Measurements from ENCODE around the gene KAZN. TPM values are rescaled to one million over a fixed set of nuclear protein-coding genes. Genes with fewer than 3 reads are reported as not detected.

KAZN gene
- total and polyA plus RNA-seq, 10 donors: 20.0 to 245 (median 144) TPM

DNA sequence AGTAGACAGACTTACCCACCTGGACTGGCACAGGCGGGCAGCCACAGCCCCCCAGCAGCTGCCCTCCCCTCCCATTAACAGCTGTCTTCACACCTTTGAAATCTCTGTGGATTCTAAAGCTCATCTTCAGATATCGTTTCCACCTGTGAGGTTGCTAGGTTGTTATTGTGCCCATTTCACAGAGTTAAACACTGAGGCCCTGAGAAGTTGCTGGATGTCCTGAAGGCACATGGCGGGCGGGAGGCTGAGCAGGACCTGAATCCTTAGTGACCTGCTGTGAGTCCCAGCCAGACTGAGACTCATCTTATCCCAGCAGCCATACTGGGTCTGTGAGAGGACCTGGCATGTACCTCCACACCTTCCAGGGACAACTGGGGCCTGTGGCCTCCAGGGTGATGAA lies 420.3 kb downstream of the KAZN start:
- H3K9me3 ChIP-seq: no peaks in the 10 kb centered on the region
- no peak for TF ChIP-seq POLR2AphosphoS5 (IDR thresholded peaks at IDR 0.05)
- TF ChIP-seq CTCF (IDR thresholded peaks at IDR 0.05 in 8 of 11, conservative IDR thresholded peaks at IDR 0.05 in 3 of 11): no peak
- TF ChIP-seq POLR2A (IDR thresholded peaks at IDR 0.05): no peak
- intact Hi-C loops (cut with DNase I; ENCODE audit: low total_unique reads): no loop called here
- DNase-seq: no peak
- H3K4me1 ChIP-seq: peaks cover 21 to 98% (median 53%) of the 10 kb centered on the region in 6 donors
- no peaks in the 10 kb centered on the region for H3K27me3 ChIP-seq (replicated peaks in 1 of 7)
- no peak overlapping the region for H3K4me3 ChIP-seq
- 86 to 99% (median 89%) methylated on average over 4 of the region's 4 CpGs for WGBS, 5 donors
- peak overlapping the region in 6 of 8 donors; percentile 38 to 83 (median 74) for H3K27ac ChIP-seq
- no peaks in the 10 kb centered on the region for H3K36me3 ChIP-seq

- H3K27ac ChIP-seq: peak overlapping the region; percentile 35 to 83 (median 70)
- intact Hi-C loops (cut with DNase I; ENCODE audit: low total_unique reads): loop anchor here (10.0 kb wide), 1 partner anchor 96 kb away; no protein-coding TSS in a partner anchor
- H3K36me3 ChIP-seq: no peaks in the 10 kb centered on the region
- no peak overlapping the region for H3K4me3 ChIP-seq
- H3K9me3 ChIP-seq: no peaks in the 10 kb centered on the region
- peaks cover 15 to 98% (median 49%) of the 10 kb centered on the region in 6 donors for H3K4me1 ChIP-seq
- DNase-seq: peak; percentile 83
- no peaks in the 10 kb centered on the region for H3K27me3 ChIP-seq (replicated peaks in 1 of 7)
- no peak for TF ChIP-seq POLR2A (IDR thresholded peaks at IDR 0.05)
- peak; percentile 62 to 83 (median 80) for TF ChIP-seq POLR2AphosphoS5 (IDR thresholded peaks at IDR 0.05)
- no peak for TF ChIP-seq CTCF (IDR thresholded peaks at IDR 0.05 in 8 of 11, conservative IDR thresholded peaks at IDR 0.05 in 3 of 11)
- 55 to 69% (median 60%) methylated on average over 17 to 18 of the region's 18 CpGs for WGBS, 5 donors
These were observed 422.7 kb downstream of the KAZN start for GRCh38 chr1:15020943-15021745.

- no peaks in the 10 kb centered on the region for H3K36me3 ChIP-seq
- peak in 1 of 3 donors; percentile 2 for TF ChIP-seq POLR2AphosphoS5 (IDR thresholded peaks at IDR 0.05)
- no peak for TF ChIP-seq CTCF (IDR thresholded peaks at IDR 0.05 in 8 of 11, conservative IDR thresholded peaks at IDR 0.05 in 3 of 11)
- 78 to 86% (median 81%) methylated on average over 10 of the region's 10 CpGs for whole genome bisulfite sequencing, 5 donors
- H3K27ac ChIP-seq: peak overlapping the region; percentile 15 to 83 (median 70)
- H3K4me3 ChIP-seq: no peak overlapping the region
- no peaks in the 10 kb centered on the region for H3K9me3 ChIP-seq
- H3K4me1 ChIP-seq: peaks cover 14 to 95% (median 47%) of the 10 kb centered on the region in 6 donors
- DNase-seq: no peak
- intact Hi-C loops (cut with DNase I; ENCODE audit: low total_unique reads): loop anchor here (10.0 kb wide), 1 partner anchor 97 kb away; no protein-coding TSS in a partner anchor
- no peaks in the 10 kb centered on the region for H3K27me3 ChIP-seq (replicated peaks in 1 of 7)
These were observed 423.6 kb downstream of the KAZN start for GRCh38 chr1:15022048-15022447.

DNA sequence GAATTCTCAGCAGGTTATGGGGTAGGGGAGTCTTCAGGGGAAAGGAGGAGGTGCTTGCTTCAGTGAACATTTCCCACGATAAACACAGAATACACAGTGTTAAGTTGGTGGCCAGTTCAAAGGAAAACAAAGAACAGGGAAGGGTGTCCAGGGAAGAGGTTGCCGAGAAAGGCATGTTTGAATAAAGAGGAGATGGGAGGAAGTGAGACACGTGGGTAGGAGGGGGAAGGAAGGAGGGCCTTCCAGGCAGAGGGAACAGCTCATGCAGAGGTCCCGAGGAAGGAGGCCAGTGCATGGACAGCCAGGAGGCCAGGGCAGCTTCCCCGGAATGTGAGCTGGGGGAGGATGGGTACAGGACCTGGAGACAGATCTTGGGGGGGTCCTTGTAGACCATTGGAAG lies 424.7 kb downstream of the KAZN start:
- no peaks in the 10 kb centered on the region for H3K27me3 ChIP-seq (replicated peaks in 1 of 7)
- H3K36me3 ChIP-seq: no peaks in the 10 kb centered on the region
- H3K4me1 ChIP-seq: peaks cover 15 to 96% (median 56%) of the 10 kb centered on the region in 6 donors
- 40 to 45% (median 42%) methylated on average over 5 of the region's 5 CpGs for WGBS, 5 donors
- H3K9me3 ChIP-seq: no peaks in the 10 kb centered on the region
- intact Hi-C loops (cut with DNase I; ENCODE audit: low total_unique reads): loop anchor here (10.0 kb wide), 1 partner anchor 98 kb away; no protein-coding TSS in a partner anchor
- peak overlapping the region in 7 of 8 donors; percentile 55 to 83 (median 72) for H3K27ac ChIP-seq
- no peak overlapping the region for H3K4me3 ChIP-seq
- no peak for TF ChIP-seq POLR2A (IDR thresholded peaks at IDR 0.05)
- TF ChIP-seq POLR2AphosphoS5 (IDR thresholded peaks at IDR 0.05): peak in 1 of 3 donors; percentile 15
- no peak for DNase-seq
